HEK293 (cell line): Measurements from ENCODE around the gene GNG7.

Source experiments
- CTCF ChIP-seq: fragments of 450-650 bp; formaldehyde crosslinking; IDR thresholded peaks from 2 replicates; pipeline ENCODE4 v1.5.1; 2016; ENCODE audit warnings: missing biosample characterization, missing genetic modification characterization
- ZNF510 ChIP-seq: fragments of 450-650 bp; formaldehyde crosslinking; IDR thresholded peaks from 2 replicates; pipeline ENCODE4 v1.5.1; 2018; ENCODE audit warnings: mild to moderate bottlenecking, missing genetic modification characterization, missing biosample characterization; ENCODE audit not compliant: insufficient replicate concordance

GRCh38 chr19:2538096-2538757, 164.3 kb downstream of the GNG7 start:
- no peak for TF ChIP-seq CTCF (tag by site-specific recombination)
- no peak for TF ChIP-seq ZNF510 (tag by site-specific recombination)
